HG03039 (cell line): ENCODE measurements around the gene SGCA.

Source experiments
- ATAC-seq: cut with Tn5 transposase; IDR thresholded peaks from one replicate; pipeline ENCODE4 v1.9.1; 2021; ENCODE audit warnings: mild to moderate bottlenecking, moderate library complexity; ENCODE audit not compliant: unreplicated experiment

SGCA gene

DNA sequence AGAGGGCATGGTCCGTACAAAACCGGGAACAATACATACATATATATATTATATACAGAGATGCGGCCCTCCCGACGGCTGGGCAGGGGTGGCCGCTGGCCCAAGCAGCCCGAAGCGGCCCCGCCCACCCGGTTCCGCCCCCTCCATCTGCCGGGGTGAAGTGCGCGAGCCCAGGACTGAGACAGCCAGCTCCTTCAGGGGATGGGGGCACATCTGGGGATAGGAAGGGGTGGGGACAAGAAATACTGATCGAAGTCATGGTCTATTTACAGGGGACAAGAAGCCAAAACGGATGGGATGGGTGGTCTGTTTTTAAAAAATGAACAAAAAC, 32.1 kb upstream of the SGCA start:
- no peak for ATAC-seq

DNA sequence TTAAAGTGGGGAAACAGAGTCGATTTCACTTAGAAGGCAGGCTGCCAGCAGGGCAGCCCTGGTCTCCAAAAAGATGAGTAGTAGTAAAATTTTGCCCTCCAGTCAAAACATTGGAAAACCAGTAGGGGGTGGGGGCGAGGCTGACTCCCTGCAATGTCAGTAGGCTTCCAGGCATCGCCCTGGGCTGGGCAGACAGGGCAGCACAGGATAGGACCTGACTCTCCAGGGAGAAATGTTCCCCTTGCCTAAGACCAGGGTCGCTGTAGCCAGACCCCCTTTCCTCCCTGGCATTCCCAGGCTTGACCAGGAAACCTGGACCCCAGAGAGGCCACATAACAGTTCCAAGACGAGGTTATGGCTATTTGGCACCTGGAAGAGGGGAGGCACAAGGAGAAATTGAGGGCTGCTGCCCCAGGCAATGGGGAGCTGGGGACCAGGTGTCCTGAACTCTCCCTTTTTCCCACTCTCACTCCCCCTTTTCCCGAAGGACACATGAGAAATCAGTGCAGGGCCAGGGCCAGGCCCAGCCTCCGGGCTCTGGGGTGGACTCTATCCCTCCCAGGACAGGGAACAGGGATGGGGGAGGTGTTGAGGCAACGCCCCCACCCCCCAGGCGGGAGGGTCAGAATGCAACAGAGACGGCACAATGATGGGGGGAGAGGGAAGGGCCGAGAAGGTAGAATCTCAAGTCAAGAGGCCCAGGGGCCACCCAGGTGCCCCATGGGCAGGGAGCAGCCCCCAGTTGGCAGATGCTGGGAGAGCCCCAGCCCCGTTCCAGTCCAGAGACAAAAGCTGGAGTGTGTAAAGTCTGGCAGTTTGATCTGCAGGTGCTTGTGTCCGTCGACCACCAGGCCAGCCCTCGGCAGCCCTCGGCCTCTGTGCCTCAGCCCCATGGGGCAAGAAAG, 31.3 kb upstream of the SGCA start:
- no peak for ATAC-seq

DNA sequence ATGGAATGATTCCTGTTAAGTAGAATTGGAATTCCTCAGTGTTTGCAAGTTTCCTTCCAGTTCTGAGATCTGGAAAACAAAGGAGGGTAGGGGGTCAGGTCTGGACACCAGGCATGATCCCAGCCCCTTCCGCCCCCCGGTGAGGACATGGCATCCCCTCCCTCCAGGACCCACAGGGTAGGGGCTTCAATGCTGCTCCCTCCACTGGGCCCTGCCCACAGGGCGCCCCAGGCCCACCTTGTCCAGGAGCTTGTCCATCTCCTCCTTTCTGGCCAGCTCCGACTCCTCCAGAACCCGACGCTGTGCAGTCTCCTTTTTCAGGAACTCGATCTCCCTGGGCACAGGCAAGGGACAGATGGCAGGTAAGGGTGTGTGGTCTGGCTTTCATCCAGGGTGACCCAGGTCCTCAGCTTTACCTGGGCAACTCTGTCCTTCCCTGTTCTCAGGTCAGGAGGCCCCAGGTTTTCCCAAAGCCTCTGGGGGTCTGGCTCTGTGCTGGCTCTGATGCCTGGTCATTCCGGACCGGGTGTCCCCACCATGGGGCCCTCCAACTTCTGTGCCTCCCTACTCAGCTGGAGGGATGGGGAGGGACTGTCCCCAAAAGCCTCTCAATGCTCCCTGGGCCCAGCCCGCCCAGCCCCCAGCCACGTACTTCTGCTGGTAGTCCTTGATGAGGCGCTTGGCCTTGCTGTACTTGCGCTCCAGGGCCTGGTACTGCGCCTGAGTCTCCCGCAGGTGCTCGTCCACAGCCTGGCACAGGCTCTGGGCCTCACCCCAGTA, 30.3 kb upstream of the SGCA start:
- ATAC-seq, result no peak

DNA sequence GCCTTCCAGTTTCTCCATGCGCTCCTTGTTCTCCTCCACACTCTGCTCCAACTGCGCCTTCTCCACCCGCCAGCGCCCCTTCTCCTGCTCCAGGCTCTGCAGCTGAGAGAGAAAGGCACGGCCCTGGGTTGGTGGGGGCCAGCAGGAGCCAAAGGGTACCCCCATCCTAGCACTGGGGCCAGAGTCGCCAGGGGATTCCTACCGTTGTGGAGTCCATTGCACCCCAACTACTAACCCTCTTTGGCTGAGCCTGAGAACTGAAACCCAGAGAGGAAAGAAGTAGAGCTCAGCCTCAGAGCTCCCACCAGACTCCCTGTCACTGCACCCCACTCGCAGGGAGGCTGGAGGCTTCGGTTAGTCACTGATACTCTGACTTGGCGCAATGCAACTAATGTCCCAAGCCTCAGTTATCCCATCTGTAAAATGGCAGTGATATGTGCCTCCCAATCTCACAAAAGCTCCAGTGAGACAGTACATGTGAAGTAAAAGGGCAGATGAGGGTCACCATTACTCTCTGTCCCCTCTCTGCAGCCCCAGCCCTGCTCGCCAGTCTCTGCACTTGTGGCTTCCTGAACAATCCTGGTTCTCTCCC, 29.6 kb upstream of the SGCA start:
- ATAC-seq, result no peak

DNA sequence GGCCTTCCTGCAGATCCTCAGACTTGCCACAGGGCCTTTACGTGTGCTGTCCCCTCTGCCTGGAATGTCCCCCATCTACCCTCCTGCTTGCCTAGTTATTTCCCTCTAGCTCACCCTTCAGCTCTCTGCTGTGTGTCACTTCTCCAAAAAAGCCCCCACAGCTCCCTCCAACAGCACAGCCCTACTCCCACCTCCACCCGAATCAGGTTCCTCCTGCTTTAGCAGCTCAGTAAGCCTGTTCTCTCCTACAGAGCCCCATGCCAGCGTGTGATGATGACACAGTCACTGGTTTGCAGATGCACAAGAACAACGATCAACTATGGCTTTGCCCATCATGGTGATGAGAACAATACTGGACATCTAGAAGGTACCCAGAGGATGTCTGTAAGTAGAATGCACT, 28.8 kb upstream of the SGCA start:
- no peak for ATAC-seq

DNA sequence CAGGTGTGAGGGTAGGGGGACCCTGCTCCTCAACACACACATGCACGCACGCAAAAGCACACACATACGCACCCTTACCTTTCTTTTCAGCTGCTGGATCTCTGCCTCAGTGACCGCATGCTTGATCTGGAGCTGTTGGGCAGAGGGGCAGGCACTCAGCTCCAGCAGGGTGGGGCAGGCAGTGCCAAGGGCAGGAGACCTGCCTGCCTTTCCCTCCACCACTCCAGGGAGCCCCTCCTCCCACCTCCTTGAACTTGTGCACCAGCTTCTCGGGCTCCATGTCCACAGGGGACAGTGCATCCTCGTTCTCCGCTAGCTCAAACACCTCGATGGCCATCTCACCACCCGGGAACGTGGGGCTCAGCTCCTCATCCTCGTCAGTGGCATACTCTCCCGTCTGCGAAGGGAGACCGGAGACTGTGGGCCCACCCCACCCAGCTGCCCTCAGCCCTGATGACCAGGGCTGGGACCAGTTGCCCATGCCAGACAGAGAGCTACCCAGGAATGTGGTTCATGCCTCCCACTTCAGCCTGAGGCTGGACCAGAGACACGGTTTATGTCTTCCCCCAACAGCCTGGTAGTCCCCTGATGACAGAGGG, 26.5 kb upstream of the SGCA start:
- ATAC-seq, result no peak

DNA sequence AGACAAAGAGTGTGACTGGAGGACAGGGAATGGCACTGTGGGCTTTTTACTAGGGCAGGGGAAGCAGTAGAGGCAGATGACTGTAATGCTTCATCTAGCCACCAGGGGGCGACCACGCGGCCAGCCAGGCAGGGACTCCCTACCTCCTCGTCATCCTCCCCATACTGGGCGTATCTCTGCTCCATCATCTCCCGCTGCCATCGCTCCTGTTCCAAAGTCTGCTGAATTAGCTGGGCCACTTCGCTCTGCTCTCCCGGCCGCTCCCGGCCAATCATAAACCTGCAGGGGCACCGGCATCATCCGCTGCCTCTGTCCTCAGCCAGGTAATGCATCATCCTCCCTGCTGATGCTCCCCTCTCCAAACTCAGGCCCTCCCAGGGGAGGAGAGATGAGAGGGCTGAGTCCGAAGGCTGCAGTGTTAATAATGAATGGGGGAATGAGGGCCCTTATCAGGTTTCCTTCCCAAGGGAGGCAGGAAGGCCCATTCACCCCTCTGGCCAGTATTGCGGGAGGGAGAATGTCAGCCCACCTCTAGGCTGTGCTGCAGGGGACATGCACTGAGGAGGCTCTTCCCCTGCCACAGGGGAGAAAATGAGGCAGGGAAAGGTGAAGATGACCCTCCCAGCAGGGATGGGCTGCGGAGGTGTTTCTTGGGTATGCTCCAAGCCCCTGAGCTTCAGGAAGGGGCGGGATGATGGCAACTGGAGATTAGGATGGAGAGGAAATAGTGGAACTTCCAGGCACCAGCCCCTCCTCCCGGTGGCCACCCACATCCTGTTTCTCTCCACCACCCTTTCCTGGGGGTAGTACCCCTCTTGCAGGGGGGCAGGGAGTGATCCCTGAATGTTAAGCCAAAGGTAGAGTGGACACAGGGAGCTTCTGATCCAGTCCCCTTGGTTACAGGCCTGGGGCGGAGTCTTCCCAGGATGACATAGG, 25.6 kb upstream of the SGCA start:
- no peak for ATAC-seq

DNA sequence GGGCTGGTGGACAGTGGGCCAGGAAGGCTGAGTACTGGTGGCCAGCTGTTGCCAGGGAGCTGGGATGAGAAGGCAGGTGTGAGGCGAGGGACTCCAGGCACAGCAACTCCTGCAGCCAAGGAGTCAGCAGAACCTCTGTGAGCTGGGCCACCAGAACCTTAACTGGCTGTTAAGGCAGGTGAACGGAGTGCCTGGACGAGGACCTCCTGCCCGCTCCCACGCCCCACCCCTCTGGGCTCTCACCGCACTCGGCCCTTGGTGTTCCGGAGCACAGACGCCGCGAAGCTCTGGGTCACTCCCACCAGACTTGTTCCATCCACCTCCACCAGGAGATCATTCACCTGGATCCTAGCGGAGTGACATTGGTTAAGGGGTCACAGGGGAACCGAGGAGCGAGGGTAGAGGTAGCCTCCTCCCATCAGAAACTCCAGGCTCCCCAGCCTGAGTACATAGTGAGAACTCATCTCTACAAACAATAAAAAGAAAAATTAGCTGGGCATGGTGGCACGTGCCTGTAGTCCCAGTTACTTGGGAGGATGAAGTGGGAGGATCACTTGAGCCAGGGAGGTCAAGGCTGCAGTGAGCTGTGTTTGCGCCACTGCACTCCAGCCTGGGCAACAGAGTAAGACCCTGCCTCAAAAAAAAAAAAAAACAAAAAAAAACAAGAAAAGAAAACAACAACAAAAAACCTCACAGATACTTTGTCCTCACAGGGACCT, 24.6 kb upstream of the SGCA start:
- ATAC-seq, result no peak

DNA sequence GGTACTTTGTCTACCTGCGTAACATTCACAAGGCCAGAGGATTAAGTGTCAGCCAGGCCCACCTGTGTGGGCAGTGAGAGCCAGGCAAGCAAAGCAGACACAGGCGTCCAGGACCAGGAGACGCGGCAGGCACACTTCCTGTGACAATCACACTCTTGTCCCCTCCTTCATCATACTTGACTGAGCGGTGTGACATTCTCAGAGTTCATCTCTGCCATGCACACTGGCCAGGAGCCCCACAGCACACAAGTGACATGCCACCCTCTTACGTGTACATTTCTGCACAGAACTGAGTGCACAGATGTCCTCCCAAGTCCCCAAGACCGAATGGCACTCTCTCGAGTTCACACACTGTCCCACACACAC, 24.1 kb upstream of the SGCA start:
- ATAC-seq, result no peak

DNA sequence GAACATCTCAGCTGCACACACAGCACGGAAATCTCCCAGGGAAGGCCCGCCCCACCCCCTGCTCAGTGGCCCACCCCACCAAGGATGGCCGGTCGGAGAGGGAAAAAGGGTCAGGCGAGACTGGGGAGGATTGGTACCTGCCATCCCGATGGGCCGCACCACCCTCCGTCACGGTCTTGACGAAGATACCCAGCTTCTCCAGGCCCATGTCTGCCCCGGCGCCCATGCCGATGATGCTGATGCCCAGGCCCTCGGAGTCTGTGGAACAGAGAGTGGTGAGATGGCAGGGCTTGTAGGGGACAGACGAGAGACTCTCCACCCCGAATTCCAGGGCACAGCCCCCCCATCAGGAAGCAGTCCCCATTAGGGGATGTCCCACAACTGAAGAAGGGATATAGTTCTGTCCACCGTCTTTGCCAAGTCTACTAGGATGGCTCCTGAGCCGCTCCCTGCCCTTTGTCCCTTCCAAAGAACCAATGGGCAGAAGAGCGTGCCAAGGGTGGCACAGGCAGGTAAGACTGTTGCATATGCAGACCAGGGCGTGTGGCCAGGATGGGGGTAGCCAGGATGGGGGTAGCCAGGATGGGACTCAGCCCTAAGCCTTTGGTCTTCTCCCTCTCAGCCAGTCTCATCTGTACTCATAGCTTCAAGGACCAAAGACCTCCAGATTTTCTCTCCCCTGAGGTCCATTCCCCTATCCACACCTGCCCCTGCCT, 22.2 kb upstream of the SGCA start:
- no peak for ATAC-seq

DNA sequence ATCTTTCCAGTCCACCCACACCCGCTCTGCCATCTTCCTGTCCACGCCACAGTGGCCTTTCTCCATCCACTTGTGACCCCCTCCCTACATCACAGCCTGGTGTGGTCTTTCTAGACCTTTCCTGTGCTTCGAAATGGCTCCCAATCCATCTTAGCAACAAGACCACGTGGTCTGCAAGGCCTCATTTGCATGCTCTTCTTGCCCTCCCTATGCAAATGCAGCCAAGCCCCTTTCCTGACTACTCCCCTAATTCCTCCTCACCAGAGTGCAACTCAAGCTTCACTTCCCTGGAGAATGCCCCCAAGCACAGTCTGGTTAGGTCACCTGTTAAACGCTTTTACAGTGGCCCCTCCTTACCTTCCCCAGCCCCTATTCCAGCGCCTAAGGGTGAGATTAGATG, 21.4 kb upstream of the SGCA start:
- no peak for ATAC-seq

DNA sequence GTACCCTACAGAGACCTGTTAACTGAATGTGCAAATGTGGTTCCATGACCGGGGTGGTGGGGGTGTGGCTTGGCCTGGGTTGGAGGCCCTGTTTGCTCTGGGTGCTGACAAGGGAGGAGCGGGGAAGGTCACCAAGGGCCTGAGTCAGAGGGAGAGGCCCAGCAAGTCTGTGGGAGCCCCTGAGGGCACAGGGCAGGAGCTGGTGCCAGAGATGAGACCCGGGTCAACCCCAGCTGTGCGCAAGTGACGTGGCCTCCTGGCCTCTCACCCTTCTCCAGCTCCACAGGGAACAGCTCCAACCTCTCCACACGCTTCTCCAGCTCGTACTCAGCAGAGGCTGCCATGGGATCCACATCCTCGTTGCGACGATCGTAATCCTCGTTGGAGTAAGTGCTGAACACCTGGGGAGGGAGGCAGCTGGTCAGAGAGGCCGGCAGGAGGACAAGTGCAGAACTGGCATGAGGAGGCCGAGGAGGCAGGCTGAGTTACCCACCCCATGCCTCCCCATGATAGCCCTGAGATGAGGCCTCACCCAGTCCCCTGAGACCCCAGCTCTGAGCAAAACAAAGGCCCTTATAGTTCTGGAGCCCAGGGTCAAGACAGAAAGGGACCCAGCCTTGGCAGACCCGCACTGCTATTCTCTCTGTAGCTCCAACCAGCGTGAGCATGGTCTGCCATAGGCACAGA, 20.8 kb upstream of the SGCA start:
- ATAC-seq, result no peak

DNA sequence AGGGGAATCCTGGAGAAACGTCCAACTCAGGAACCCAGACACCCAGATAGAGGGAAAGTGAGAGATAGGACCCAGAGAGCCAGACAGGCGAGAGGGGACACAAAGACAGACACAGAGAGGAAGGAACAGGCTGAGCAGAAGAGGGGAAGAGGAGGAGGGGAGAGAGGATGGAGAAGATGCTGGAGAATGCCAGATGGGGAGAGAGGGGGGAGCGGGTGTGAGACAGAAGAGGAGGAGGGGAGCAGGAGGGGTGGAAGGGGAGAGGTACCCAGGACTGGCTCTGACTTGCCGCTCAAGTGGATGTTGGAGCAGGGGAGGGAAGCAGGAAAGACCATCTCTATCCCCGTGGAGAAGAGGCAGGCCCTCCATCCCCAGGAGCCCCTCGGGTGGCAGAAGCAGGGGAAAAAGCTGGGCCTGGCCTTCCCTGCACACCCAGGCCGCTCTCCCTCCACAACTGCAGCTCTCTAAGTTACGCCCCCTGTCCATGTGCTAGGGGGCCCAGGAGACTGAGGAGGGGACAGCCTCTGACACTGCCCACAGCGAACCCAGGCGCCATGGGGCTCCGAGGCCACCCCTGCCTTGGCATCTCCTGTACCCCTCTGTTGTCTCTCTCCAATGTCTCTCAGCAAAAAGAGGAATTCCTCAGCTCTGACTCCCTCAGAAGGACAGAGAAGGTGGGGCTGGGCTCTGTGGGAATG, 20.1 kb upstream of the SGCA start:
- no peak for ATAC-seq

DNA sequence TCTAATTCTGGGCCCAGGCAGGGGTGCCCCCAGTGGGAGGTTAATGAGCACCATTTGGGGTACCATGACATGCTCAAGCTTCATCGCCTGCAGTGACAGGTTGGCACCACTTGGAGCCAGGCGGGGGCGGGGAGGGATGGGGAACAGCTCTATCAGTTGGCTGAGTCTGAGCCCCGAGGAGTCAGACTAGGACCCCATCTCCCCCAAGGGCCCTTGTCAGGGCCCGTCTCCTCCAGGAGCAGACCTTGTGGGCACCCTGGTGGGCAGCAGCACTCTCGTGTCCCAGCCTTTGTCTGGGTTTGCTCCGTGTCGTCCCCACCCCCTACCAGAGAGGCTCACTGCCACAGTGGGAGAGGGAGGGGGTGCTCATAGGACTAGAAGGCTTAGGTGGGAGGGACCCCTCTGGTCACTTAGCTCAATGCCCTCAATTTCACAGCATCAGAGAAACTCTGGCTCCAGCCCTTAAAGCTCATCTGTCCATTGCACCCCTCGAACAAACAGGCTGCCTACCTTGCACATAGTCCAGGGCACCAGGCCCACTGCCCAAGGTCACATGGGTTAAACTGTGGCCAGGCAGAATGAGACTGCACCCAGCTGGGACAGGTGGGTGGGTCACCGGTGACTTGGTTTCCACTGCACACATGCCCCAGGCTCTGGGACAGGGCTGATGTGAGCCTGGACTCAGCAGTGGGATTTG, 19.4 kb upstream of the SGCA start:
- ATAC-seq, result no peak

DNA sequence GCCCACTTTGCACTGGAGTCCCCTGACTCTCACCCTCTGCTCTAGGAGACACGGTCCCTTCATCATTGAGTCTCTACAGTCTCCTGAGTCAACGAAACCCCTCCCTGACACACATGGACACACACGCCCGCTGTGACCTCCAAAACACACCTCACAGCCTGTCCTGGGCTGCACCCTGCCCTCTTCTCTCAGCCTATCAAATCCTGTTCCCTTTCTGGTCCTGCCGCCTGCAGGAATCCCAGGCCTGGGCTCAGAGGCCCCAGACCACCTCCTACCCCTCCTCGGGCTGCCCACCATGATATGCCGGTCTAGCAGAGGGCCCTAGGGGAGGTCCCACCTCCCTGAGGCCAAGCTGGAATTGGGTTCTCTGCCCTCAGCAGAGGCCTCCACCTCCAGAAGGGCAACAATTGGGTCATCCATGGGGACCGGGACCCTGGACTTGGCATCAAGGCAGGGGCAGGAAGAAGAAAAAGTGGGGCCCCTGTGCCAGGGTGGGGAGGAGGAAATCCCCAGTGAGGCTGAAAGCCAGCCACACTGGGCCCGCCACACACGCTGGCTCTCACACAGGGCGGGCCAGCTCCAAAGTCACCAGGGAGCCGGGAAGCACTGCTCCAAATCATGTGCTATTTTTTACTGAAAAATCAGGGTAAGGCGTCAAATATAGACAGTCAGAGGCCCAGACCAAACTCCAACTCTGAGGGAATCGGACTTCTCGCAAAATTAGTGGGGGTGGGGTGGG, 18.7 kb upstream of the SGCA start:
- ATAC-seq, result no peak

DNA sequence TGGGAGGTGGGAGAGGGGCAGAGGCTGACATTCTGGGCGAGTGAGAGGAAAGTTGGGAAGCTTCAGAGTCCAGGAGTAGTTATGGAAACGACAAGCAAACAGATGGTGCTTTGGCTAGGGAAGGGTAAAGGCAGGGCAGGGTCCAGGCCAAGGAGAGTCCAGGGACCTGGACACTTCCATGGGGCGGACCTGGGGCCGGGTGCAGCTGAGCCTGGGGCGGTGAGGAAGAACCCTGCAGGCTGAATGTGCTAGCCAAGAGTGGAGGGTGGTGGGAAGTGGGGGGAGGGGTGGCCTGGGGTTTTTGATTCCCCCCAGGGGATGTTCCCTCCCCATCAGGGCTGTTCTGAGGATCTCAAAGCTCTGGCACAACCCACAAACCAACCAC, 18.0 kb upstream of the SGCA start:
- ATAC-seq, result no peak
